BLaER1 (cell line): ENCODE measurements around the gene IQSEC1.

ENCODE experiments used
- H3K27ac ChIP-seq: shearing (Covaris generic); formaldehyde crosslinking; 2 replicates; pipeline ENCODE4 v1.8.1; 2022
- H3K27me3 ChIP-seq: shearing (Covaris generic); formaldehyde crosslinking; 2 replicates; pipeline ENCODE4 v1.8.1; 2022
- H3K36me3 ChIP-seq: shearing (Covaris generic); formaldehyde crosslinking; 2 replicates; pipeline ENCODE4 v1.8.1; 2022
- H3K4me1 ChIP-seq: shearing (Covaris generic); formaldehyde crosslinking; 2 replicates; pipeline ENCODE4 v1.8.1; 2022
- H3K4me2 ChIP-seq: shearing (Covaris generic); formaldehyde crosslinking; 2 replicates; pipeline ENCODE4 v1.8.1; 2022
- H3K4me3 ChIP-seq: shearing (Covaris generic); formaldehyde crosslinking; 2 replicates; pipeline ENCODE4 v1.8.1; 2022
- H3K9ac ChIP-seq: shearing (Covaris generic); formaldehyde crosslinking; 2 replicates; pipeline ENCODE4 v1.8.1; 2022
- H3K9me3 ChIP-seq: shearing (Covaris generic); formaldehyde crosslinking; 2 replicates; pipeline ENCODE4 v1.8.1; 2022
- H4K20me1 ChIP-seq: shearing (Covaris generic); formaldehyde crosslinking; 2 replicates; pipeline ENCODE4 v1.8.1; 2022
- Cebpa-rat ChIP-seq: shearing (Covaris generic); IDR thresholded peaks from 2 replicates; pipeline ENCODE4 v1.8.1; 2022

Gene IQSEC1

DNA sequence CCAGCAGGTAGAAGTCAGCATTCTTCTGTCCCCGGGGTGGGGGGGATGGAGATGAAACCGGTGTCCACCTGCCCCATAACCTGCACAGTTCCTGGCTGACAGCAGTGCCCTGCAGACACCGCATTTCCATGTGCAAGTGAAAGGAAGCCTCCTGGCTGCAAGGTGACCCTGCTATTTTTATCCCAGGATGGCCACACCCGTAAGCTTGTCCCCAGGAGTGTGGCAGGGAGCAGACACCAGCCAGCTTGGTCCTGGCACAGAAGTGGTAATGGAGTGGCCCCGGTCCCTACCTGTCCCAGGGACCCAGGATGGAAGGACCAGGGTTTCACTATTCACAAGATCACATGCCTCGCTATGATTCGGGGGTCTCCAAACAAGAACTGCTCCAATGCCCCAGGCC lies 146.6 kb downstream of the IQSEC1 start:
- H3K27ac ChIP-seq: peak overlapping the region; percentile 70; the same call in 1 of the 2 replicates
- H3K4me1 ChIP-seq: peaks cover 100% of the 10 kb centered on the region
- H3K27me3 ChIP-seq: no peaks in the 10 kb centered on the region
- H3K36me3 ChIP-seq: peaks cover 98% of the 10 kb centered on the region
- H3K4me3 ChIP-seq: no peak overlapping the region
- H3K4me2 ChIP-seq: peak overlapping the region; percentile 96
- no peaks in the 10 kb centered on the region for H3K9me3 ChIP-seq
- peaks cover 100% of the 10 kb centered on the region for H4K20me1 ChIP-seq
- peak overlapping the region; percentile 62; the same call in 1 of the 2 replicates for H3K9ac ChIP-seq
- no peak for TF ChIP-seq Cebpa-rat

DNA sequence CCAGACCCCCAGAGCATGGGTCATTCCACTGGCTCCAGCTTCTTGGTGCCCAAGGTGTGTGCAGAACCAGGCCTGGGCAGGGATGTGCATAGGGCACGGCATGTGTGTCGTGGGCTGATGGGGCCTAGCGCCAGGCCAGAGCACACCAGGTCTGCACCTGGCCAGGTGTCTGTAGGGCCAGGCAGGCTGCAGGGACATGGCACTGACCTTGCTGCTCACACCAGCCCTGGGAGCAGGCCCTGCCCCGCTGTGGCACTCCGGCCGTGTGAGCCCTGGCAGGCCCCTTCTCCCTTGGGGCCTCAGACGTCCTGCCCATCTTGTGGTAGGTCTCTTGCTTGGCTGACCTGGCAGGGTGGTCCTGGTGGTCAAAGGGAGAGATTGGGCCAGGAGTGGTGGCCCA lies 147.6 kb downstream of the IQSEC1 start:
- Histone ChIP-seq H3K36me3 (peaks cover 98% of the 10 kb centered on the region), H3K9me3 (no peaks in the 10 kb centered on the region), H3K4me2 (peak overlapping the region; percentile 96), H3K4me3 (peak overlapping the region; percentile 52), H3K9ac (peak overlapping the region; percentile 62; the same call in 1 of the 2 replicates), H3K4me1 (peaks cover 100% of the 10 kb centered on the region), H3K27me3 (no peaks in the 10 kb centered on the region), H4K20me1 (peaks cover 100% of the 10 kb centered on the region), H3K27ac (peak overlapping the region; percentile 70)
- no peak for TF ChIP-seq Cebpa-rat

DNA sequence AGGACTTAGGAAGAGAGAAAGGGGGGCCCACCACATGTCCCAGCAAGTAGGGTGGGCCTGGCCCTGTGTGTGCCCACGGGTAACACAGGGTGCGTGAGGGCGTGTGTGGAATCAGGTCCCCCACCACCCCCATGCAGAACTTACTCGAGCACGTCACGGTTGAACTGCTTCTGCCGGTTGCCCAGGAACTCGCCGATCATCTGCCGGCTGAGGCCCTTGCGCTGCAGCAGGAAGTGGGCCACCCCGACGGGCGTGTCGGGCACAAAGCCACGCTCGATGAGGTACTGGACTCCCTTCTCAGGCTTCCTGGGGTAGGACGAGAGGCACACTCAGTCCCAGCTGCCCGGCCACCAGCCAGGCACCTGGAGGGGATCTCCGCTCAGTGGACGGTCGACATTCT lies 148.8 kb downstream of the IQSEC1 start:
- Histone ChIP-seq H3K36me3 (peaks cover 93% of the 10 kb centered on the region), H3K27me3 (no peaks in the 10 kb centered on the region), H3K27ac (peak overlapping the region; percentile 70), H3K9me3 (no peaks in the 10 kb centered on the region), H3K4me1 (peaks cover 100% of the 10 kb centered on the region), H4K20me1 (peaks cover 100% of the 10 kb centered on the region), H3K4me2 (peak overlapping the region; percentile 96), H3K4me3 (peak overlapping the region; percentile 52), H3K9ac (peak overlapping the region; percentile 62)
- no peak for TF ChIP-seq Cebpa-rat

DNA sequence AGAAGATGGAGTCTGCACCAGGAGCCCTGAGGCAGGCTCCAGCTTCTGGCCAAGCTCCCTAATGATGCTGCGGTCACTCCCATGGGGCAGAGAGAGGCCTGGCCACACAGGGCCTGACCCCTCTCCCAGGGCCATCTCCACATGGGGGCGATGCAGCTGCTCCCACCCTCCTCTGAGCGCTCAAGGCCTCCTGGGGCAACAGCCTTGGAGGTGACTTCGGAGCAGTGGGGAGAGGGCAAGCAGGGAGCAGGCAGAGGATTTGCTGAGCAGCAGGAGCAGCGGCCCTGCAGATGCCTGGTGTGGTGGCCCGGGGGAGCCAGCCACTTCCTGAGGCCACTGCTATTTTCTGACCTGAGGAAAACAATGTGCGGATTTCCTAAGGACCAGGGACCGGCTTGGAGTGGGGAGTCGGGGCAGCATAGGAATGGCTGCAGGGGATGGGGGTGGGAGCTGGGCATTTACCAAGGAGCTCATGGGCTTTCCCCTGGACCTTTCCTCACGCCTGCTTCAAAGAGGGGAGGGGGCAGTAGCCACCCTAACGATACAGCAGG lies 150.3 kb downstream of the IQSEC1 start:
- H3K27me3 ChIP-seq: no peaks in the 10 kb centered on the region
- TF ChIP-seq Cebpa-rat: no peak
- H3K9ac ChIP-seq: peak overlapping the region; percentile 55; the same call in 1 of the 2 replicates
- H3K4me2 ChIP-seq: peak overlapping the region; percentile 96
- H4K20me1 ChIP-seq: peaks cover 100% of the 10 kb centered on the region
- no peaks in the 10 kb centered on the region for H3K9me3 ChIP-seq
- H3K36me3 ChIP-seq: peaks cover 93% of the 10 kb centered on the region
- peak overlapping the region; percentile 70 for H3K27ac ChIP-seq
- H3K4me3 ChIP-seq: peak overlapping the region; percentile 52
- H3K4me1 ChIP-seq: peaks cover 100% of the 10 kb centered on the region

DNA sequence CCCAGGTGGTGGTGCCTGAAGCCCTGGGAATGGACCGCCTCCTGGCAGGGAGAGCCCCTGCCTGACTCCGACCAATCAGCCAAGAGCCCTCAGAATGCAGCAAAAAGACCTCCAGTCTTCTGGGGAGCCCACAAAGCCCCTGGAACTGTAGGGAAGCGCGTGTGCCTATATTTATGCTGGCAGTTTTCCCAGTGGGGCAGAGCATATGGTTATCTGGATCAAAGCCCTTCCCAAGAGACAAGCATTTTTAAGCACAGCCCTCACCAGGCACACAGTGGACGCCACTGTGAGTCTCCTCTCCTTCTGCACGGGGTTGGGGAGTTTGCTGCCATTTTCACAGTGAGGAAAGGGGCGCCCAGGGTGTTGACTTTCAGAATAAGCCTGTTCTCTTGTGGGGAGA lies 150.9 kb downstream of the IQSEC1 start:
- no peaks in the 10 kb centered on the region for H3K27me3 ChIP-seq

DNA sequence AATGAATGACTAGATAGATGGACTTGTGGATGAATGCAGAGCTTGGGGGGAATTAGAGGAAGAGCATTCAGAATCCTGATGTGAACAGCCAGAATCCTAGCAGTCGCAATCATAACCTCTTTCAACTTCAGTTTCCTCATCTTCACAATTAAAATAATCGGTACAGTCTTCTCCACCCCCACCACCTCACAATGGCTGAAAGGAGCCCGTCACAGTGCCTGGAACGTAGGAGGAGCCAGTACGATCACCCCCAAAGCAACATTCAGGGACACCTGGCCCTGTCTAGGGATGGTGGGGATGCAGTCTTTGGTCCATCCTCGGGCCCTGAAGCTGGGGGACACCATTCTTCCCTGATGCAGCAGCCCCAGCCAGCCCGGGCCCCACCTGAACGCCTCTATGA lies 151.5 kb downstream of the IQSEC1 start:
- no peak for TF ChIP-seq Cebpa-rat
- no peak overlapping the region for H3K4me3 ChIP-seq
- H4K20me1 ChIP-seq: peaks cover 100% of the 10 kb centered on the region
- H3K4me2 ChIP-seq: peak overlapping the region; percentile 96
- H3K27me3 ChIP-seq: no peaks in the 10 kb centered on the region
- H3K36me3 ChIP-seq: peaks cover 91% of the 10 kb centered on the region
- peak overlapping the region; percentile 55; the same call in 1 of the 2 replicates for H3K9ac ChIP-seq
- H3K4me1 ChIP-seq: peaks cover 100% of the 10 kb centered on the region
- peak overlapping the region; percentile 70 for H3K27ac ChIP-seq
- no peaks in the 10 kb centered on the region for H3K9me3 ChIP-seq

More for the DNA sequence above, 150.9 kb downstream of the IQSEC1 start:
- Histone ChIP-seq H3K9me3 (no peaks in the 10 kb centered on the region), H3K36me3 (peaks cover 91% of the 10 kb centered on the region), H3K4me2 (peak overlapping the region; percentile 96), H3K4me3 (peak overlapping the region; percentile 52), H4K20me1 (peaks cover 100% of the 10 kb centered on the region), H3K9ac (peak overlapping the region; percentile 55; the same call in 1 of the 2 replicates), H3K27ac (peak overlapping the region; percentile 70), H3K4me1 (peaks cover 100% of the 10 kb centered on the region)
- TF ChIP-seq Cebpa-rat: no peak

DNA sequence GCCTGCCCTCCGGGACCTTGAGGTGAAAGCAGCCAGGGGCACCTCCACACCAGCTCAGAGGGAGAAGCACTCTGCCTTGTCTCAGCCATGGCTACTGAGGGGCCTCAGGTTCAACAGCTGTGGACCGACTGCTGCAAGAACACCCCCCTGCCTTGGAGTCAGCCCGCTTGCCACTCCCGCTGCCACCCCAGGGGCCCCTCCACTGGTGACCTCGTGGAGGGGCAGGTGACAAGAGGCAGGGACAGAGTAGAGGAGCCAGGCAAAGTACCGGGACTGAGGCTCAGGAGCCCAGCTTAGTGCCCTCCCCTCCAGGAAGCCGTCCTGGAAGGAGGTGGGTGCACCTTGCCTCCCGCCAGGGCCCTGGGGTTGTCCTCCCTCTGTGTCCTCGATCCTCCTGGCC lies 152.3 kb downstream of the IQSEC1 start:
- Histone ChIP-seq H3K9me3 (no peaks in the 10 kb centered on the region), H3K9ac (peak overlapping the region; percentile 20; the same call in 1 of the 2 replicates), H3K36me3 (peaks cover 86% of the 10 kb centered on the region), H3K27me3 (no peaks in the 10 kb centered on the region), H3K4me1 (peaks cover 100% of the 10 kb centered on the region), H3K4me2 (peak overlapping the region; percentile 96), H4K20me1 (peaks cover 100% of the 10 kb centered on the region), H3K27ac (peak overlapping the region; percentile 70), H3K4me3 (peak overlapping the region; percentile 35)
- TF ChIP-seq Cebpa-rat: no peak

DNA sequence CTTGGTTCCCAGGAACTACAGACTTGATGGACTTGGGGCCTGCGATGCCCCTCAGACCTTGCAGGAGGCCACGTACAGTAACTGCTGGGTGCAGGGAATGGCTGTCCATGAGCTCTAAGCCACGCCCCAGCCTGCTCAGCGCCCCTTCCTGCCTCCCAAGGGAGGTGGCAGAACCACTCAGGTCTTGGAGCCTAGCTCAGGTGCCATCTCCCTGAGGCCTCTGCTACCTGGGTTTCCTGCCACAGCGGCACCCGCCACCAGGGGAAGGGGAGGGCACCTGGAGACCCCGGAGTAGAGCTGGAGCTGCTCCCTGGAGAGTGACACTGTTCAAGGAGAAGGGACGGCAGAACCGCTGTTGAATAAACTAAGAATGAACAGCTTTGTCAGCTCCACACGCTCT lies 154.0 kb downstream of the IQSEC1 start:
- no peak for TF ChIP-seq Cebpa-rat
- Histone ChIP-seq H3K4me1 (peaks cover 100% of the 10 kb centered on the region), H3K4me3 (no peak overlapping the region), H3K27me3 (no peaks in the 10 kb centered on the region), H3K4me2 (peak overlapping the region; percentile 96), H4K20me1 (peaks cover 100% of the 10 kb centered on the region), H3K9me3 (no peaks in the 10 kb centered on the region), H3K27ac (peak overlapping the region; percentile 70; the same call in 1 of the 2 replicates), H3K9ac (no peak overlapping the region; the same call in 1 of the 2 replicates), H3K36me3 (peaks cover 89% of the 10 kb centered on the region)

DNA sequence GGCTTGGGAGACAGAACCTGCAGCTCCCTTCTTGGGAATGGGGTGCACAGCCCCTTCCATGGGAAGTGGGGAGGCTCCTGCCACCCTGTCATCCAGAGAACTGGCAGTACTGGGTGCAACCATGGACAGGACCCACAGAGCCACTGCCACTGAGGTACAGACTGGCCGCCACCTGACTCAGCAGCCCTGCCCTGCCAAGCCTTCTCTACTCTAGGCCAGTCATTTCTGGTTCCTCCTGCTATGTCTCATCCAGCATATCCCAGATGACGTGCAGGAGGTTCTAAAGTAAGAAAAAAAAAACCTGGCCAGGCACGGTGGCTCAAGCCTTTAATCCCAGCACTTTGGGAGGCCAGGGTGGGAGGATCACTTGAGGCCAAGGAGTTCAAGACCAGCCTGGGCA lies 155.0 kb downstream of the IQSEC1 start:
- H4K20me1 ChIP-seq: peaks cover 100% of the 10 kb centered on the region
- no peaks in the 10 kb centered on the region for H3K27me3 ChIP-seq
- peaks cover 100% of the 10 kb centered on the region for H3K4me1 ChIP-seq
- peaks cover 89% of the 10 kb centered on the region for H3K36me3 ChIP-seq
- no peak for TF ChIP-seq Cebpa-rat
- no peak overlapping the region for H3K4me3 ChIP-seq
- H3K9ac ChIP-seq: no peak overlapping the region
- no peaks in the 10 kb centered on the region for H3K9me3 ChIP-seq
- peak overlapping the region; percentile 96 for H3K4me2 ChIP-seq
- H3K27ac ChIP-seq: no peak overlapping the region

DNA sequence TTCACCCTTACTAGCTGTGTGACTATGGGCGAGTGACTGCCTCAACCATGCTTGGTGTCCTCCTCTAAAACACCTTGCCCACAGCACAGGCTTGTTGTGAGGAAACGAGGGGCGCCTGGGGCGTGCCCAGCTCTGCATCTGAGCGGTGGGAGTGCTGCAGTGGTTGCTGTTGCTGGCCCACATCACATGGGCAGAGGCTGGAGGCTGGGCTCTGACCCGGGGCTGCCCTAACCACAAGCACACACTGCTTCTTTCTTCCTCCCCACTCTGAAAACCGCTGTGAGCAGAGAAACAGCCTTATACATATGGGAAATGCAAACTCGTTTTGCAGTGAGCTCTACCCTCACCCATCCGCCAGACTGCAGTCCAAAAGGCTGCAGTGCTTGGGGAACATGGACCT lies 157.1 kb downstream of the IQSEC1 start:
- no peak for TF ChIP-seq Cebpa-rat
- peak overlapping the region; percentile 67 for H3K4me2 ChIP-seq
- peaks cover 100% of the 10 kb centered on the region for H4K20me1 ChIP-seq
- H3K27ac ChIP-seq: 0 out of 2 replicates have a peak overlapping the region, but pooled peaks have one; percentile 6
- H3K4me3 ChIP-seq: no peak overlapping the region
- peaks cover 89% of the 10 kb centered on the region for H3K36me3 ChIP-seq
- H3K4me1 ChIP-seq: peaks cover 92% of the 10 kb centered on the region
- H3K9ac ChIP-seq: no peak overlapping the region
- no peaks in the 10 kb centered on the region for H3K27me3 ChIP-seq
- H3K9me3 ChIP-seq: no peaks in the 10 kb centered on the region
